Kidney (tissue), 14 donors: ENCODE data around the gene CAP2. TPM values are rescaled to one million over a fixed set of nuclear protein-coding genes. Genes with fewer than 3 reads are reported as not detected.

Experiments
- DNase-seq, 5 donors: peaks; one replicate each; pipeline ENCODE4 v3.0.0-alpha.2; 2013 to 2020
- FAIRE-seq: peaks from 2 replicates; lab custom pipeline; 2012; peaks lifted over from hg19 to GRCh38; lab: Jason Lieb, UNC
- H3K27ac ChIP-seq, 2 donors: one replicate each; pipeline ENCODE4 v1.7.0; 2013; ENCODE audit warnings: low read depth in 2 of 2, low read length in 2 of 2, inconsistent platforms in 1 of 2
- H3K27me3 ChIP-seq: one replicate; pipeline ENCODE4 v1.7.1; 2013; ENCODE audit warnings: low read length, inconsistent platforms; ENCODE audit not compliant: control insufficient read depth, insufficient read depth
- H3K36me3 ChIP-seq, 3 donors: one replicate each; pipeline versions ENCODE4 v1.7.0 to v1.7.1; 2013; ENCODE audit warnings: low read length in 3 of 3, control low read depth in 1 of 3, inconsistent platforms in 1 of 3; ENCODE audit not compliant: insufficient read depth in 3 of 3, control insufficient read depth in 2 of 3
- H3K4me1 ChIP-seq, 3 donors: one replicate each; pipeline versions ENCODE4 v1.7.0 to v1.7.1; 2013; ENCODE audit warnings: low read length in 3 of 3, inconsistent platforms in 1 of 3, low read depth in 1 of 3; ENCODE audit not compliant: control insufficient read depth in 2 of 3, insufficient read depth in 2 of 3
- H3K4me3 ChIP-seq, 3 donors: one replicate each; pipeline versions ENCODE4 v1.7.0 to v1.8.1; 2013; ENCODE audit warnings: low read length in 3 of 3, control low read depth in 1 of 3, inconsistent platforms in 1 of 3
- H3K9ac ChIP-seq, 3 donors: one replicate each; pipeline versions ENCODE4 v1.7.0 to v1.7.1; 2013; ENCODE audit warnings: low read length in 3 of 3, control low read depth in 1 of 3, inconsistent platforms in 1 of 3
- H3K9me3 ChIP-seq, 3 donors: one replicate each; pipeline versions ENCODE4 v1.7.0 to v1.7.1; 2013; ENCODE audit warnings: low read length in 3 of 3, control low read depth in 1 of 3, inconsistent platforms in 1 of 3; ENCODE audit not compliant: control insufficient read depth in 2 of 3, insufficient read depth in 1 of 3
- CTCF ChIP-seq: IDR thresholded peaks from 3 replicates; pipeline ENCODE4 v1.5.1; 2012; ENCODE audit warnings: mild to moderate bottlenecking, moderate library complexity, borderline replicate concordance; ENCODE audit not compliant: insufficient read depth; ENCODE audit errors: extremely low read depth
- intact Hi-C: fragments of 100-400 bp; cut with DNase I; formaldehyde crosslinking; loops from one replicate; pipeline ENCODE4 v1.11.1; 2022
- polyA plus RNA-seq: library from polyadenylated mRNA; stranded (reverse); fragments of 350-450 nt; fragmentation: Illumina TruSeq; extraction: RNeasy Lipid Tissue Mini Kit (QIAGEN cat#74804); gene quantifications from one replicate; pipeline ENCODE4 v1.2.3, GENCODE V29; 2014; ENCODE audit warnings: low read depth, low replicate concordance; ENCODE audit not compliant: insufficient read depth
- total RNA-seq: library from RNA; stranded (reverse); fragmentation: NEBNext Ultra II Directional; extraction: Animal tissue kit (Norgen Biotek cat#: 25700); gene quantifications from one replicate; pipeline ENCODE4 v1.2.1, GENCODE V29; 2021
- donor health status: control.
- donor health status: control.
- donor health status: control.
- donor health status: control.
- donor health status: control.
- donor health status: DM: yes; HTN: yes; CAD: no.
- donor health status: Normal renal cell carcinoma (clear cell type).

Gene CAP2
- total and polyA plus RNA-seq, 2 donors from 2014 or later: 9.8 to 15.7 TPM

- no peak for DNase-seq
- H3K36me3 ChIP-seq: no peaks in the 10 kb centered on the region
- H3K27me3 ChIP-seq: no peaks in the 10 kb centered on the region
- H3K4me3 ChIP-seq: no peak overlapping the region
- peaks cover 0 to 11% (median 0%) of the 10 kb centered on the region in 3 donors for H3K9me3 ChIP-seq
- no peaks in the 10 kb centered on the region for H3K4me1 ChIP-seq
- intact Hi-C loops: no loop called here
- no peak overlapping the region for H3K9ac ChIP-seq
- FAIRE-seq: no peak
- H3K27ac ChIP-seq: no peak overlapping the region
- no peak for TF ChIP-seq CTCF
Observed at GRCh38 chr6:17365961-17366360, 27.4 kb upstream of the CAP2 start.

GRCh38 chr6:17367868-17368267 is 25.5 kb upstream of the CAP2 start:
- DNase-seq (no peak), FAIRE-seq (no peak)
- no peak for TF ChIP-seq CTCF
- no peak overlapping the region for H3K27ac ChIP-seq
- H3K4me1 ChIP-seq: no peaks in the 10 kb centered on the region
- H3K27me3 ChIP-seq: no peaks in the 10 kb centered on the region
- H3K9me3 ChIP-seq: peaks cover 0 to 11% (median 0%) of the 10 kb centered on the region in 3 donors
- H3K9ac ChIP-seq: no peak overlapping the region
- H3K4me3 ChIP-seq: no peak overlapping the region
- H3K36me3 ChIP-seq: no peaks in the 10 kb centered on the region
- intact Hi-C loops: no loop called here

- H3K27ac ChIP-seq: no peak overlapping the region
Observed at GRCh38 chr6:17381424-17382147, 11.8 kb upstream of the CAP2 start.

More at GRCh38 chr6:17381424-17382147, 11.8 kb upstream of the CAP2 start:
- DNase-seq (no peak), FAIRE-seq (no peak)
- H3K4me1 ChIP-seq: no peaks in the 10 kb centered on the region
- no peak for TF ChIP-seq CTCF
- no peaks in the 10 kb centered on the region for H3K27me3 ChIP-seq
- no peak overlapping the region for H3K9ac ChIP-seq
- no peak overlapping the region for H3K4me3 ChIP-seq
- intact Hi-C loops: no loop called here
- H3K9me3 ChIP-seq: no peaks in the 10 kb centered on the region
- no peaks in the 10 kb centered on the region for H3K36me3 ChIP-seq
